Muscle layer of duodenum (tissue), 2 donors: ENCODE data around the gene ROR1.

ENCODE experiments used
- H3K27ac ChIP-seq: one replicate; pipeline ENCODE4 v1.7.0; 2013; ENCODE audit warnings: mild to moderate bottlenecking, low read length
- H3K27me3 ChIP-seq: one replicate; pipeline ENCODE4 v1.7.0; 2013; ENCODE audit warnings: low read depth, mild to moderate bottlenecking, control low read depth, low read length
- H3K36me3 ChIP-seq, 2 donors: one replicate each; pipeline ENCODE4 v1.7.0; 2013; ENCODE audit warnings: low read length in 2 of 2, control low read depth in 1 of 2, mild to moderate bottlenecking in 1 of 2; ENCODE audit not compliant: insufficient read depth in 2 of 2, control insufficient read depth in 1 of 2
- H3K4me1 ChIP-seq, 2 donors: one replicate each; pipeline ENCODE4 v1.7.0; 2013; ENCODE audit warnings: low read length in 2 of 2, mild to moderate bottlenecking in 2 of 2, control low read depth in 1 of 2, moderate library complexity in 1 of 2; ENCODE audit not compliant: insufficient read depth in 2 of 2, control insufficient read depth in 1 of 2
- H3K4me3 ChIP-seq, 2 donors: one replicate each; pipeline ENCODE4 v1.7.0; 2013; ENCODE audit warnings: low read length in 2 of 2, low read depth in 1 of 2, mild to moderate bottlenecking in 1 of 2
- H3K9me3 ChIP-seq, 2 donors: one replicate each; pipeline ENCODE4 v1.7.0; 2013; ENCODE audit warnings: low read length in 2 of 2, control low read depth in 1 of 2, mild to moderate bottlenecking in 1 of 2; ENCODE audit not compliant: control insufficient read depth in 1 of 2
- donor health status: healthy.

ROR1 gene

GRCh38 chr1:63929106-63929478, 155.3 kb downstream of the ROR1 start:
- Histone ChIP-seq H3K27ac (no peak overlapping the region), H3K36me3 (no peaks in the 10 kb centered on the region), H3K9me3 (no peaks in the 10 kb centered on the region), H3K27me3 (no peaks in the 10 kb centered on the region), H3K4me3 (no peak overlapping the region), H3K4me1 (peaks cover 0 to 10% of the 10 kb centered on the region in 2 donors)

- no peaks in the 10 kb centered on the region for H3K36me3 ChIP-seq
- H3K27me3 ChIP-seq: no peaks in the 10 kb centered on the region
- H3K4me1 ChIP-seq: peaks cover 0 to 10% of the 10 kb centered on the region in 2 donors
- H3K27ac ChIP-seq: no peak overlapping the region
- no peak overlapping the region for H3K4me3 ChIP-seq
- H3K9me3 ChIP-seq: no peaks in the 10 kb centered on the region
Observed at GRCh38 chr1:63931468-63931867, 157.7 kb downstream of the ROR1 start.

GRCh38 chr1:63934697-63935096, 160.9 kb downstream of the ROR1 start:
- no peaks in the 10 kb centered on the region for H3K4me1 ChIP-seq
- H3K9me3 ChIP-seq: no peaks in the 10 kb centered on the region
- no peaks in the 10 kb centered on the region for H3K27me3 ChIP-seq
- no peaks in the 10 kb centered on the region for H3K36me3 ChIP-seq
- H3K4me3 ChIP-seq: no peak overlapping the region
- no peak overlapping the region for H3K27ac ChIP-seq

- no peak overlapping the region for H3K27ac ChIP-seq
- no peaks in the 10 kb centered on the region for H3K4me1 ChIP-seq
- no peak overlapping the region for H3K4me3 ChIP-seq
- H3K9me3 ChIP-seq: no peaks in the 10 kb centered on the region
- H3K27me3 ChIP-seq: no peaks in the 10 kb centered on the region
- H3K36me3 ChIP-seq: no peaks in the 10 kb centered on the region
Observed at GRCh38 chr1:63935143-63935542, 161.3 kb downstream of the ROR1 start.

- H3K4me1 ChIP-seq: no peaks in the 10 kb centered on the region
- H3K36me3 ChIP-seq: no peaks in the 10 kb centered on the region
- no peak overlapping the region for H3K4me3 ChIP-seq
- no peaks in the 10 kb centered on the region for H3K9me3 ChIP-seq
- H3K27me3 ChIP-seq: no peaks in the 10 kb centered on the region
- no peak overlapping the region for H3K27ac ChIP-seq
Observed at GRCh38 chr1:63935553-63935952, 161.7 kb downstream of the ROR1 start.

GRCh38 chr1:63936276-63936675, 162.5 kb downstream of the ROR1 start:
- H3K27ac ChIP-seq: no peak overlapping the region
- no peaks in the 10 kb centered on the region for H3K27me3 ChIP-seq
- H3K36me3 ChIP-seq: no peaks in the 10 kb centered on the region
- H3K4me3 ChIP-seq: no peak overlapping the region
- no peaks in the 10 kb centered on the region for H3K9me3 ChIP-seq
- H3K4me1 ChIP-seq: no peaks in the 10 kb centered on the region

- Histone ChIP-seq H3K4me1 (no peaks in the 10 kb centered on the region), H3K4me3 (no peak overlapping the region), H3K36me3 (no peaks in the 10 kb centered on the region), H3K9me3 (no peaks in the 10 kb centered on the region), H3K27ac (no peak overlapping the region), H3K27me3 (no peaks in the 10 kb centered on the region)
Observed at GRCh38 chr1:63936801-63937200, 163.0 kb downstream of the ROR1 start.

GRCh38 chr1:63937461-63938022, 163.7 kb downstream of the ROR1 start:
- no peaks in the 10 kb centered on the region for H3K36me3 ChIP-seq
- H3K4me3 ChIP-seq: no peak overlapping the region
- no peaks in the 10 kb centered on the region for H3K27me3 ChIP-seq
- H3K27ac ChIP-seq: no peak overlapping the region
- H3K9me3 ChIP-seq: no peaks in the 10 kb centered on the region
- H3K4me1 ChIP-seq: no peaks in the 10 kb centered on the region

GRCh38 chr1:63940440-63940839, 166.6 kb downstream of the ROR1 start:
- H3K27me3 ChIP-seq: no peaks in the 10 kb centered on the region
- H3K4me3 ChIP-seq: no peak overlapping the region
- no peaks in the 10 kb centered on the region for H3K9me3 ChIP-seq
- H3K4me1 ChIP-seq: no peaks in the 10 kb centered on the region
- H3K36me3 ChIP-seq: no peaks in the 10 kb centered on the region
- H3K27ac ChIP-seq: no peak overlapping the region

GRCh38 chr1:63943393-63943792, 169.6 kb downstream of the ROR1 start:
- Histone ChIP-seq H3K4me1 (peaks cover 0 to 5% of the 10 kb centered on the region in 2 donors), H3K36me3 (no peaks in the 10 kb centered on the region), H3K4me3 (no peak overlapping the region), H3K9me3 (no peaks in the 10 kb centered on the region), H3K27ac (no peak overlapping the region), H3K27me3 (no peaks in the 10 kb centered on the region)

- no peak overlapping the region for H3K27ac ChIP-seq
- H3K27me3 ChIP-seq: no peaks in the 10 kb centered on the region
- H3K4me1 ChIP-seq: peaks cover 0 to 9% of the 10 kb centered on the region in 2 donors
- no peak overlapping the region for H3K4me3 ChIP-seq
- H3K36me3 ChIP-seq: no peaks in the 10 kb centered on the region
- no peaks in the 10 kb centered on the region for H3K9me3 ChIP-seq
Observed at GRCh38 chr1:63945943-63946342, 172.1 kb downstream of the ROR1 start.

GRCh38 chr1:63946866-63947491, 173.2 kb downstream of the ROR1 start:
- Histone ChIP-seq H3K4me3 (no peak overlapping the region), H3K9me3 (no peaks in the 10 kb centered on the region), H3K27ac (no peak overlapping the region), H3K27me3 (no peaks in the 10 kb centered on the region), H3K36me3 (no peaks in the 10 kb centered on the region), H3K4me1 (peaks cover 0 to 9% of the 10 kb centered on the region in 2 donors)
